KOPT-K1 (cell line): ENCODE results near the gene OR6S1.
"Not testable (repeated sequence)": the region's sequence is repeated elsewhere in the genome, so short reads cannot be mapped to it uniquely, and the experiment has no call there.

Experiments used
- H3K27ac ChIP-seq: fragments of 200-600 bp; sonication (generic); 2 replicates; pipeline ENCODE4 v1.5.1; 2016; ENCODE audit warnings: antibody characterized with exemption, mild to moderate bottlenecking, low read depth, low read length; ENCODE audit not compliant: poor library complexity, severe bottlenecking
- H3K36me3 ChIP-seq: fragments of 200-600 bp; sonication (generic); 2 replicates; pipeline ENCODE4 v1.5.1; 2017; ENCODE audit warnings: antibody characterized with exemption, mild to moderate bottlenecking, low read length, moderate library complexity; ENCODE audit not compliant: insufficient read depth
- H3K9me3 ChIP-seq: fragments of 200-600 bp; sonication (generic); 2 replicates; pipeline ENCODE4 v1.5.1; 2017; ENCODE audit warnings: antibody characterized with exemption, low read length, mild to moderate bottlenecking; ENCODE audit not compliant: insufficient read depth, poor library complexity, severe bottlenecking

The OR6S1 gene

GRCh38 chr14:20628063-20628854, 13.2 kb downstream of the OR6S1 start:
- Histone ChIP-seq H3K27ac (no peak overlapping the region), H3K9me3 (peaks cover 16% of the 10 kb centered on the region), H3K36me3 (no peaks in the 10 kb centered on the region)

- Histone ChIP-seq H3K36me3 (no peaks in the 10 kb centered on the region), H3K27ac (no peak overlapping the region), H3K9me3 (peaks cover 16% of the 10 kb centered on the region)
These were observed 14.0 kb downstream of the OR6S1 start for GRCh38 chr14:20627346-20628027.

- H3K36me3 ChIP-seq = no peaks in the 10 kb centered on the region
- no peak overlapping the region for H3K27ac ChIP-seq
- H3K9me3 ChIP-seq = peaks cover 16% of the 10 kb centered on the region
These were observed 15.2 kb downstream of the OR6S1 start for GRCh38 chr14:20626274-20626673.

- H3K27ac ChIP-seq = no peak overlapping the region
- peaks cover 16% of the 10 kb centered on the region for H3K9me3 ChIP-seq
- H3K36me3 ChIP-seq = no peaks in the 10 kb centered on the region
These were observed 16.9 kb downstream of the OR6S1 start for GRCh38 chr14:20624495-20625070.

GRCh38 chr14:20623798-20624197, 17.7 kb downstream of the OR6S1 start:
- H3K36me3 ChIP-seq = no peaks in the 10 kb centered on the region
- peaks cover 16% of the 10 kb centered on the region for H3K9me3 ChIP-seq

GRCh38 chr14:20622816-20623291, 18.6 kb downstream of the OR6S1 start:
- peaks cover 16% of the 10 kb centered on the region for H3K9me3 ChIP-seq
- H3K27ac ChIP-seq = no peak overlapping the region
- H3K36me3 ChIP-seq = no peaks in the 10 kb centered on the region

More at GRCh38 chr14:20623798-20624197, 17.7 kb downstream of the OR6S1 start:
- H3K27ac ChIP-seq = no peak overlapping the region

GRCh38 chr14:20620798-20621478, 20.6 kb downstream of the OR6S1 start:
- no peaks in the 10 kb centered on the region for H3K36me3 ChIP-seq
- H3K27ac ChIP-seq = no peak overlapping the region
- peaks cover 16% of the 10 kb centered on the region for H3K9me3 ChIP-seq

GRCh38 chr14:20619688-20620087, 21.8 kb downstream of the OR6S1 start:
- not testable (repeated sequence) for H3K27ac ChIP-seq, H3K9me3 ChIP-seq, H3K36me3 ChIP-seq

GRCh38 chr14:20618271-20618749, 23.2 kb downstream of the OR6S1 start:
- no peaks in the 10 kb centered on the region for H3K9me3 ChIP-seq
- no peaks in the 10 kb centered on the region for H3K36me3 ChIP-seq
- H3K27ac ChIP-seq = no peak overlapping the region

GRCh38 chr14:20617138-20618003, 24.1 kb downstream of the OR6S1 start:
- no peak overlapping the region for H3K27ac ChIP-seq
- no peaks in the 10 kb centered on the region for H3K36me3 ChIP-seq
- H3K9me3 ChIP-seq = no peaks in the 10 kb centered on the region

GRCh38 chr14:20615996-20616395, 25.5 kb downstream of the OR6S1 start:
- no peak overlapping the region for H3K27ac ChIP-seq
- no peaks in the 10 kb centered on the region for H3K36me3 ChIP-seq
- no peaks in the 10 kb centered on the region for H3K9me3 ChIP-seq

- no peak overlapping the region for H3K27ac ChIP-seq
- no peaks in the 10 kb centered on the region for H3K36me3 ChIP-seq
- no peaks in the 10 kb centered on the region for H3K9me3 ChIP-seq
These were observed 27.3 kb downstream of the OR6S1 start for GRCh38 chr14:20614038-20614840.

- no peaks in the 10 kb centered on the region for H3K36me3 ChIP-seq
- H3K27ac ChIP-seq = no peak overlapping the region
- H3K9me3 ChIP-seq = no peaks in the 10 kb centered on the region
These were observed 28.1 kb downstream of the OR6S1 start for GRCh38 chr14:20613094-20614037.
